H9 (cell line): ENCODE measurements around the gene CEP164. TPM values are rescaled to one million over a fixed set of nuclear protein-coding genes. Genes with fewer than 3 reads are reported as not detected.

Experiments
- DNase-seq: peaks from one replicate; pipeline ENCODE4 v3.0.0-alpha.2; 2017
- H2AFZ ChIP-seq: one replicate; pipeline ENCODE4 v1.6.1; 2013; ENCODE audit warnings: mild to moderate bottlenecking, low read length, control low read depth, moderate library complexity
- H2AK5ac ChIP-seq: 2 replicates; pipeline ENCODE4 v1.6.1; 2013; ENCODE audit warnings: low read length, control low read depth, mixed read lengths; ENCODE audit not compliant: insufficient read length
- H2BK120ac ChIP-seq: one replicate; pipeline ENCODE4 v1.6.1; 2013; ENCODE audit warnings: low read depth, mild to moderate bottlenecking, low read length, control low read depth, inconsistent platforms; ENCODE audit not compliant: poor library complexity, severe bottlenecking
- H2BK12ac ChIP-seq: 2 replicates; pipeline ENCODE4 v1.6.1; 2013; ENCODE audit warnings: low read length, control low read depth, mixed read lengths, low read depth; ENCODE audit not compliant: insufficient read length
- H2BK15ac ChIP-seq: 2 replicates; pipeline ENCODE4 v1.6.1; 2013; ENCODE audit warnings: low read depth, low read length, control low read depth
- H2BK20ac ChIP-seq: one replicate; pipeline ENCODE4 v1.6.1; 2013; ENCODE audit warnings: low read depth, mild to moderate bottlenecking, low read length, control low read depth, inconsistent platforms; ENCODE audit not compliant: poor library complexity, severe bottlenecking
- H2BK5ac ChIP-seq: 2 replicates; pipeline ENCODE4 v1.6.1; 2013; ENCODE audit warnings: low read length, control low read depth, mixed read lengths; ENCODE audit not compliant: insufficient read length
- H3K14ac ChIP-seq: 2 replicates; pipeline ENCODE4 v1.6.1; 2013; ENCODE audit warnings: low read length, control low read depth; ENCODE audit not compliant: insufficient read depth
- H3K18ac ChIP-seq: 2 replicates; pipeline ENCODE4 v1.6.1; 2013; ENCODE audit warnings: low read depth, mild to moderate bottlenecking, mixed read lengths, low read length, control low read depth; ENCODE audit not compliant: insufficient read length
- H3K23ac ChIP-seq: 2 replicates; pipeline ENCODE4 v1.6.1; 2013; ENCODE audit warnings: low read length, control low read depth, mixed read lengths, low read depth; ENCODE audit not compliant: insufficient read length
- H3K23me2 ChIP-seq: 2 replicates; pipeline ENCODE4 v1.6.1; 2013; ENCODE audit warnings: low read depth, mild to moderate bottlenecking, mixed read lengths, low read length, control low read depth; ENCODE audit not compliant: insufficient read length, poor library complexity, severe bottlenecking
- H3K27ac ChIP-seq: 2 replicates; pipeline ENCODE4 v1.5.1; 2013; ENCODE audit warnings: low read length, control low read depth, mixed read lengths, low read depth; ENCODE audit not compliant: insufficient read length
- H3K27me3 ChIP-seq: 2 replicates; pipeline ENCODE4 v1.6.1; 2013; ENCODE audit warnings: low read length, control low read depth, inconsistent platforms; ENCODE audit not compliant: insufficient read depth
- H3K4ac ChIP-seq: 2 replicates; pipeline ENCODE4 v1.6.1; 2013; ENCODE audit warnings: low read depth, mild to moderate bottlenecking, control low read depth, inconsistent platforms, low read length, moderate library complexity
- H3K4me1 ChIP-seq: 2 replicates; pipeline ENCODE4 v1.6.1; 2013; ENCODE audit warnings: low read length, control low read depth, inconsistent platforms; ENCODE audit not compliant: insufficient read depth
- H3K4me2 ChIP-seq: 2 replicates; pipeline ENCODE4 v1.6.1; 2013; ENCODE audit warnings: low read length, control low read depth, mixed read lengths; ENCODE audit not compliant: insufficient read length, insufficient read depth
- H3K56ac ChIP-seq: 2 replicates; pipeline ENCODE4 v1.6.1; 2013; ENCODE audit warnings: low read depth, mild to moderate bottlenecking, mixed read lengths, low read length, control low read depth; ENCODE audit not compliant: insufficient read length
- H3K79me1 ChIP-seq: 2 replicates; pipeline ENCODE4 v1.6.1; 2013; ENCODE audit warnings: low read depth, mild to moderate bottlenecking, moderate library complexity, low read length, control low read depth, inconsistent platforms; ENCODE audit not compliant: insufficient read depth, poor library complexity, severe bottlenecking
- H3K79me2 ChIP-seq: 2 replicates; pipeline ENCODE4 v1.6.1; 2013; ENCODE audit warnings: low read length, control low read depth, inconsistent platforms; ENCODE audit not compliant: insufficient read depth
- H3K9ac ChIP-seq: 2 replicates; pipeline ENCODE4 v1.6.1; 2013; ENCODE audit warnings: low read length, control low read depth, mixed read lengths; ENCODE audit not compliant: insufficient read length; ENCODE audit errors: extremely low read depth
- H3K9me3 ChIP-seq: one replicate; pipeline ENCODE4 v1.6.1; 2013; ENCODE audit warnings: low read depth, low read length, inconsistent platforms; ENCODE audit not compliant: control insufficient read depth
- H3T11ph ChIP-seq: one replicate; pipeline ENCODE4 v1.6.1; 2013; ENCODE audit warnings: mild to moderate bottlenecking, low read length, control low read depth, inconsistent platforms
- H4K20me1 ChIP-seq: one replicate; pipeline ENCODE4 v1.6.1; 2013; ENCODE audit not compliant: control insufficient read depth, insufficient read length, insufficient read depth
- H4K5ac ChIP-seq: 2 replicates; pipeline ENCODE4 v1.6.1; 2013; ENCODE audit warnings: low read depth, mild to moderate bottlenecking, mixed read lengths, low read length, control low read depth; ENCODE audit not compliant: insufficient read length
- H4K8ac ChIP-seq: replicated peaks from 2 replicates; pipeline ENCODE4 v1.6.1; 2013; ENCODE audit warnings: low read length, control low read depth, mixed read lengths, low read depth; ENCODE audit not compliant: insufficient read length
- H4K91ac ChIP-seq: 2 replicates; pipeline ENCODE4 v1.6.1; 2013; ENCODE audit warnings: low read depth, mild to moderate bottlenecking, moderate library complexity, mixed read lengths, low read length, control low read depth; ENCODE audit not compliant: insufficient read length
- H3K27ac Mint-ChIP-seq, 3 experiments: 2 replicates in 2 of 3; 3 replicates in 1 of 3; pipeline ENCODE4 v1.8.0; 2020 to 2021; ENCODE audit warnings: mixed read lengths in 3 of 3, mild to moderate bottlenecking in 1 of 3, moderate library complexity in 1 of 3
- H3K27me3 Mint-ChIP-seq: 2 replicates; pipeline ENCODE4 v1.8.0; 2021; ENCODE audit warnings: low read depth, mild to moderate bottlenecking, moderate library complexity, mixed read lengths
- H3K36me3 Mint-ChIP-seq, 3 experiments: 2 replicates in 2 of 3; 3 replicates in 1 of 3; pipeline ENCODE4 v1.8.0; 2020 to 2021; ENCODE audit warnings: low read depth in 3 of 3, mixed read lengths in 3 of 3; ENCODE audit not compliant: insufficient read depth in 1 of 3
- H3K4me1 Mint-ChIP-seq, 2 experiments: 2 replicates each; pipeline ENCODE4 v1.8.0; 2020; ENCODE audit warnings: mixed read lengths in 2 of 2
- H3K4me3 Mint-ChIP-seq, 2 experiments: 2 replicates in 1 of 2; 3 replicates in 1 of 2; pipeline ENCODE4 v1.8.0; 2020 to 2021; ENCODE audit warnings: mild to moderate bottlenecking in 2 of 2, mixed read lengths in 2 of 2, moderate library complexity in 1 of 2
- H3K9me3 Mint-ChIP-seq, 2 experiments: 2 replicates in 1 of 2; 3 replicates in 1 of 2; pipeline ENCODE4 v1.8.0; 2020; ENCODE audit warnings: mild to moderate bottlenecking in 2 of 2, mixed read lengths in 2 of 2, moderate library complexity in 1 of 2
- CTCF ChIP-seq: fragments of 200-600 bp; sonication (generic); conservative IDR thresholded peaks from 3 replicates; pipeline ENCODE4 v1.8.0; 2021; ENCODE audit warnings: antibody characterized with exemption, mild to moderate bottlenecking
- WGBS: extraction: QIAGEN DNeasy Blood & Tissue Kit; methylation state at CpG from one replicate; pipeline ENCODE4 v1.1.7; 2013; ENCODE audit warnings: missing lambda C conversion rate, low lambda C conversion rate, mixed read lengths; ENCODE audit not compliant: insufficient read length; ENCODE audit errors: extremely low coverage; 5-methylcytosine and 5-hydroxymethylcytosine counted together
- total RNA-seq: library from RNA; stranded (reverse); gene quantifications from 2 replicates; pipeline ENCODE4 v1.2.1, GENCODE V29; 2021

Gene CEP164
- total RNA-seq, 1 experiment from 2014 or later, result 24.9 TPM

- no peaks in the 10 kb centered on the region for H3K27me3 ChIP-seq
- H2BK5ac ChIP-seq, result no peak overlapping the region
- H3K4me2 ChIP-seq, result no peak overlapping the region
- no peak overlapping the region for H3K23ac ChIP-seq
- no peaks in the 10 kb centered on the region for H3K9me3 Mint-ChIP-seq
- H3K18ac ChIP-seq, result no peak overlapping the region
- H3K79me2 ChIP-seq, result no peaks in the 10 kb centered on the region
- peaks cover 3% of the 10 kb centered on the region; the same call in 1 of the 2 replicates for H3K4me1 ChIP-seq
- H3K56ac ChIP-seq, result no peak overlapping the region
- H3K14ac ChIP-seq, result no peak overlapping the region
- no peak overlapping the region for H3K9ac ChIP-seq
- WGBS, result no CpG with 5 or more reads among the region's 3 CpGs
- no peak overlapping the region for H3K4me3 Mint-ChIP-seq
- no peak overlapping the region for H3K27ac ChIP-seq
- H3K4ac ChIP-seq, result no peak overlapping the region
- H3K9me3 ChIP-seq, result no peaks in the 10 kb centered on the region
- no peak overlapping the region for H4K8ac ChIP-seq
- H4K91ac ChIP-seq, result no peak overlapping the region
- H2BK120ac ChIP-seq, result no peak overlapping the region
- peaks cover 28 to 30% of the 10 kb centered on the region in 2 experiments for H3K4me1 Mint-ChIP-seq
- no peak overlapping the region for H2AFZ ChIP-seq
- H3K36me3 Mint-ChIP-seq, result no peaks in the 10 kb centered on the region
- H2BK20ac ChIP-seq, result no peak overlapping the region
- no peak overlapping the region for H4K5ac ChIP-seq
- H2BK15ac ChIP-seq, result no peak overlapping the region
- H3K79me1 ChIP-seq, result no peaks in the 10 kb centered on the region
- DNase-seq, result no peak
- H3T11ph ChIP-seq, result no peak overlapping the region
- H2AK5ac ChIP-seq, result no peak overlapping the region
- H3K27ac Mint-ChIP-seq, result no peak overlapping the region
- H3K27me3 Mint-ChIP-seq, result peaks cover 3% of the 10 kb centered on the region; the same call in 1 of the 2 replicates
- no peak for TF ChIP-seq CTCF
- H2BK12ac ChIP-seq, result no peak overlapping the region
- no peaks in the 10 kb centered on the region for H4K20me1 ChIP-seq
- no peaks in the 10 kb centered on the region for H3K23me2 ChIP-seq
Measured at GRCh38 chr11:117305145-117305544, 22.5 kb upstream of the CEP164 start.
